B cell (primary cell): Measurements from ENCODE around the gene CRISPLD2.

Source experiments
- EZH2 ChIP-seq: IDR thresholded peaks from 2 replicates; pipeline ENCODE4 v1.6.1; 2012; ENCODE audit warnings: borderline replicate concordance, low read depth, mild to moderate bottlenecking, moderate library complexity, low read length; ENCODE audit not compliant: insufficient read depth, poor library complexity, severe bottlenecking
- TF ChIP-seq, protein P1 (sequence below): fragments of 200-600 bp; IDR thresholded peaks from one replicate; pipeline ENCODE4 v1.8.0; 2022; ENCODE audit warnings: antibody characterized with exemption, mild to moderate bottlenecking

DNA sequence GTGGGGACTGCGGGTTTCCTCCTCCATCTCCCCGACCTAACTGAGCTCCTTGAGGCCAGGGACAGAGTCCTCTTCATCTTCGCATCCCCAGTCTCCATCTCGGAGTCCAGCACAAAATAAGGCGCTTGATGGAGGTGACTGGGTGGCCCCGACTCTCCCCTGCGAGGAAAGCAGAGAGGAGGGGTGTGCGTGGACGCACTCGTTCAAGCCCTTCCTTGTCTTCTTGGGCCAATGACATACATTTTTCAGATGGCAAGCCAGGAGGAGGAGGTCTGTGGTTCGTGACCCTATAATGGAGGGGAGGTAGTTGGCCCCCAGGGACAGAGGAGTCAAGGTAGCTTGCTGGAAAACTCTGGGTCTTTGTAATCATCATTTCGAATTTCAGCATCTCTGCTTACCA lies 17.2 kb downstream of the CRISPLD2 start:
- TF ChIP-seq, protein P1, sequence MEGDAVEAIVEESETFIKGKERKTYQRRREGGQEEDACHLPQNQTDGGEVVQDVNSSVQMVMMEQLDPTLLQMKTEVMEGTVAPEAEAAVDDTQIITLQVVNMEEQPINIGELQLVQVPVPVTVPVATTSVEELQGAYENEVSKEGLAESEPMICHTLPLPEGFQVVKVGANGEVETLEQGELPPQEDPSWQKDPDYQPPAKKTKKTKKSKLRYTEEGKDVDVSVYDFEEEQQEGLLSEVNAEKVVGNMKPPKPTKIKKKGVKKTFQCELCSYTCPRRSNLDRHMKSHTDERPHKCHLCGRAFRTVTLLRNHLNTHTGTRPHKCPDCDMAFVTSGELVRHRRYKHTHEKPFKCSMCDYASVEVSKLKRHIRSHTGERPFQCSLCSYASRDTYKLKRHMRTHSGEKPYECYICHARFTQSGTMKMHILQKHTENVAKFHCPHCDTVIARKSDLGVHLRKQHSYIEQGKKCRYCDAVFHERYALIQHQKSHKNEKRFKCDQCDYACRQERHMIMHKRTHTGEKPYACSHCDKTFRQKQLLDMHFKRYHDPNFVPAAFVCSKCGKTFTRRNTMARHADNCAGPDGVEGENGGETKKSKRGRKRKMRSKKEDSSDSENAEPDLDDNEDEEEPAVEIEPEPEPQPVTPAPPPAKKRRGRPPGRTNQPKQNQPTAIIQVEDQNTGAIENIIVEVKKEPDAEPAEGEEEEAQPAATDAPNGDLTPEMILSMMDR, result no peak
- TF ChIP-seq EZH2, result no peak
